ENCODE measurements around the gene POFUT1.

The POFUT1 gene

GRCh38 chr20:32206760-32207625, 687 bp upstream of the POFUT1 start:
- DNase-seq (ENCODE audit: low spot score), result peak; percentile 43

DNA sequence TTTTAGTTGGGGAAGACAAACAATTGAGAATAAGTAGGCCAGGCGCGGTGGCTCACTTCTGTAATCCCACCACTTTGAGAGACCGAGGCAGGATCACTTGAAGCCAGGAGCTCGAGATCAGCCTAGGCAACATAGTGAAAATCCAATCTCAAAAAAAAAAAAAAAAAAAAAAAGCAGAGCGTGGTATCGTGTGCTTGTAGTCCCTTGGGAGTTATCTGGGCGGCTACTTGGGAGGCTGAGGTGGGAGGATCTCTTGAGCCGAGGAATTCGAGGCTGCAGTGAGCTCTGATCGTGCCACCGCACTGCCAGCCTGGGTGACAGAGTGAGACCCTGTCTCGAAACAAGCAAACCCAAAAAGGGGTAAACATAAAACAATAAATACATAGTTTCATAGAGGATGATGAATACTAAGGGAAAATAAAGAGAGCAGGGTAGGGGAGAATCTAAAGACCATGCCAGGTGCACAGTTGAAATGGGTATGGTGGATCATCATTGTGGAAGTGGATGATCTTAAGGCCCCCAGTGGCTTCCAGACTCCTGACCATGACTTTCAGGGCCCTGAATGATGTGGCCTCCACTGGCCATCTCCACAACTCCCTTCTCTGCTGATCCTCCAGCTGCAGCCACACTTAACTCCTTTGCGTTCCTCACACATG, 947 bp downstream of the POFUT1 start:
- no peak for DNase-seq (ENCODE audit: low spot score)

- DNase-seq (ENCODE audit: low spot score), result no peak
Measured at GRCh38 chr20:32209850-32210605, 2.3 kb downstream of the POFUT1 start.

DNA sequence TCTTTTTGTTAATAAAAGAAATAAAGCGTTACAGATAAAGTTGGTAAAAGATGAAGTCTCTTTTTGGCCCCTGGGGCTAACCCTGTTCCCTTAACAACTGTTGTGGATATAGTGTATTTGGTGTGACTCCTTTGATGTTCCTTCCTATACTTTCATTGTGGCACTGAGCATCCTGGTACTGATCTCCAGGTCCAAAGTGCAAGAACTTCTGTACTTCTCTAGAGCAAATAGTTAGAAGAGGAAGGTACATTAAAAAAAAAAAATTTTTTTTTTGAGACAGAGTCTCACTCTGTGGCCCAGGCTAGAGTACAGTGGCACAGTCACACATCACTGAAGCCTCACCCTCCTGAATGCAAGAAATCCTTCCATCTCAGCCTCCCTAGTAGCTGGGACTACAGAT, 6.2 kb downstream of the POFUT1 start:
- no peak for DNase-seq (ENCODE audit: low spot score)

DNA sequence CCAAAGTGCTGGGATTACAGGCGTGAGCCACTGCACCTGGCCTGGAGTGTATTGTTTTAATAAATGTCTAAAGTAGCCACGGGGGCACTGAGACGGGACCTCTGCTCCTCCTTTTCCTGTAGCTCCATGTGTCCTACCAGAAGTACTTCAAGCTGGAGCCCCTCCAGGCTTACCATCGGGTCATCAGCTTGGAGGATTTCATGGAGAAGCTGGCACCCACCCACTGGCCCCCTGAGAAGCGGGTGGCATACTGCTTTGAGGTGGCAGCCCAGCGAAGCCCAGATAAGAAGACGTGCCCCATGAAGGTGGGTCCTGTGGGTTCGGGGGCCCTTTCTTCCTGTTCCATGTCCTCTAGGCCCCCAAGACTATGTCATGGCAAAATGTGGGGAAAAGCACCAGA, 7.5 kb downstream of the POFUT1 start:
- no peak for DNase-seq (ENCODE audit: low spot score)

GRCh38 chr20:32215729-32216128, 8.0 kb downstream of the POFUT1 start:
- DNase-seq (ENCODE audit: low spot score), result no peak

DNA sequence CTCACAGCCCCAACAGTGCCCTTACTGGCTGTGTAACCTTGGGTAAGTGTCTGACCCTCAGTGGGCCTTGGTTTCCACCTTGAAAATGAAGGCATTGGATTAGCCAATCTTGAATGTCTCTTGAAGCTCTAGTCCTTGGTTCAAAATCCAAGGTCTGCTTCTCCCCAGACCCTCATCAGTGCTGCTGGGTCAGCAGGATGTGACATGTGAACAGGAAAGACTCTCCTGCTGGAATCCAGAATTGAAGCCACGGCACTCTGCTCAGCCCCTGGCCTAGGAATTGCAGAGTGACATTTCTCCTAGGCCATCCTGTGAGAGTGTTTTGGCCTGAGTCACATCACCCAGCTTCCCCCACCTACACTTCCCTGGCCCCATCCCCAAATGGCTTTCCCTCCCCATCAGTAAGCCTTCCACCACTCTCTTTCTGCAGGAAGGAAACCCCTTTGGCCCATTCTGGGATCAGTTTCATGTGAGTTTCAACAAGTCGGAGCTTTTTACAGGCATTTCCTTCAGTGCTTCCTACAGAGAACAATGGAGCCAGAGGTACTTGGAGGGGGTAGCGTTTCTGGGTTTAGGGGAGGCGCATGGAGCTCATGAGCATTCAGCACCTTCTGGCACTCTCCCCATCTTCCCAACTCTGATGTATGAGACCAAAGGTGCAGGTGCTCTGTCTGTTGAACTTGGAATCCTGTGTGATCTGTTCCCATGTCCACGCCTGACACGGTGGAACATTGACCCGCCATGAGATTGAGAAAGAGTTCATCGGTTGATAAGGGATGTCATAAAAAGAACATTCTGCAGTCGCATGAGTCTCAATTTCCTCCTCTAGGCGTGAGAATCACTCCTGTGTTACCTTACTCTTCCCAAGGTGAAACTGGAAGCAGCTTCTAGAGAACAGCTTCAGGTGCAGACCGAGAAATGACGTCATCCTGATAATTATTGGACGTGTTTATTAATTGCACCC, 8.8 kb downstream of the POFUT1 start:
- DNase-seq (ENCODE audit: low spot score), result no peak

GRCh38 chr20:32218156-32218900, 10.6 kb downstream of the POFUT1 start:
- DNase-seq (ENCODE audit: low spot score), result no peak

DNA sequence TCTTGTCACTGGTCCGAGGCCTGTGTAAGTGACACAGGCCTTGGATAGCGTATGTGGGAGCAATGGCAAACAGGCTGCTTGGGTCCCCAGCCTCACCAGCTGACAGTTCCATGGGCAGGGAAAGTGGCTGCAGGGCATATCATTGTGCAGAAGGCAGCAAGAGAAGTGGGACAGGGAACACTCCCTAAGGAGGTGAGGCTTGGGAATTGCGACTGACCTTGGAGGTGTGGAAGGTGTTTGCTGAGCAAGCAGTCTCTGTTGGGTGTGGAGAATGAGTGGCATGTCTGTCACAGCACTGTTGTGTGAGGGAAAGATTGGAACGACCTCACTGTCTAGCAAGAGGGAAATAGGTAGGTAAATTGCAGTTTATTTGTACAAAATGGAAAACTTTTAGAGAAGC, 16.8 kb downstream of the POFUT1 start:
- DNase-seq (ENCODE audit: low spot score), result no peak

DNA sequence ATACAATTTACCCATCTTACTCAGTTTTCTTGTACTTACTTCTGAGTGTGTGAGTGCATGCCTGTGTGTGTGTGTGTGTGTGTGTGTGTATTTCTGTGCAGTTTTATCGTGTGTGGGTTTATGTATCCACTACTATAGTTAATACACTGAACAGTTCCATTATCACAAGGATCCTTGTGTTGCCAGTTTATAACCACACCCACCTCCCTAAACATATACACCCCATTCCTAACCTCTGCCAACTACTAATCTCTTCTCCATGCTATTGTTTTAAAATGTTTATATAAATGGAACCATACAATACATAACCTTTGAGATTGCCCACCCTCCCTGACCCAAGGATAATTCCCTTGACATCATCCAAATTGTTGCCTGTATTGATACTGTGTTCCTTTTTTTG, 18.7 kb downstream of the POFUT1 start:
- no peak for DNase-seq (ENCODE audit: low spot score)

DNA sequence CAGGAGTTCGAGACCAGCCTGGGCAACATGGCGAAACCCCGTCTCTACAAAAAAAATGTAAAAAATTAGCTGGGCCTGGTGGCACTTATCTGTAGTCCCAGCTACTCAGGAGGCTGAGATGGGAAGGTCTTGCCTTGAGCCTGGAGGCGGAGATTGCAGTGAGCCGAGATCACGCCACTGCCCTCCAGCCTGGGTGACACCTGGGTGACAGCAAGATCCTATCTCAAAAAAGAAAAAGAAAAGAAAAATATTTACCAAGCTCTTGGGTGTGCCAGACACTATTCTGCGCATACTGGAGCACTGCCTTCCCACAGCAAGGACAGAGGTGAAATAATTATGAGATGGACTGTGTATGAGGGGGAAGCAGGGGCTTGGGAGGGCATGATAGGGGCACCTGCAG, 19.6 kb downstream of the POFUT1 start:
- DNase-seq (ENCODE audit: low spot score), result no peak

- no peak for DNase-seq (ENCODE audit: low spot score)
Measured at GRCh38 chr20:32227744-32228688, 20.3 kb downstream of the POFUT1 start.

DNA sequence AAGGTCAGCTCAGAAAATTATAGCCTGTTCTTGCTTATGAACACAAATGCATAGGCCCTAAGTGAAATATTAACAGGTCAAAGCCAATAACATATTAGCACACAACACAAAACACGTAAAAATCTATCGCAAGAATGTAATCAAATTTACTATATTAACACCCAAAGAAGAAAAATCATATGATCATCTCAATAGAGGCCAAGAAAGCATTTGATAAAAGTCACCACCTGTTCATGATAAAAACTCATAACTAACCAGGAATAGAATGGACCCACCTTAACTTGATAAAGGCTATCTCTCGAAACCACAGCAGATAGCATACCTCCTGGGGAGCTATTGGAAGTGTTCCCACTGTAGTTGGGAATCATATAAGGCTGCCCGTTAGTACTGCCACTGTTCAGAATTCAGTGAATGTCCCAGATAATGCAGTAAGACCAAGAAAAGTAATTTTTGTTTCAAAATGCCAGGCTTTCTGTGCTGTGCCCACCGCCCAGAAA, 21.6 kb downstream of the POFUT1 start:
- DNase-seq (ENCODE audit: low spot score), result no peak

DNA sequence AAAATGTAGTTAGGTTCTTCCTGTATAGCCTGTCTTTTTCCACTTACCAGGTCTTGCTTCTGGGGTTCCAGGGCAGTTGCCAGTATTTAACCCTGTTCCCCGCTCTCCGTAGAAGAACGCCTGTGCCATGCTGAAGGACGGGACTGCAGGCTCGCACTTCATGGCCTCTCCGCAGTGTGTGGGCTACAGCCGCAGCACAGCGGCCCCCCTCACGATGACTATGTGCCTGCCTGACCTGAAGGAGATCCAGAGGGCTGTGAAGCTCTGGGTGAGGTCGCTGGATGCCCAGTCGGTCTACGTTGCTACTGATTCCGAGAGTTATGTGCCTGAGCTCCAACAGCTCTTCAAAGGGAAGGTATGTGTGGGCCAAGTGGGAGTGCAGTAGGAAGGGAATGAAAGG, 23.0 kb downstream of the POFUT1 start:
- DNase-seq (ENCODE audit: low spot score), result no peak

GRCh38 chr20:32231245-32231644, 23.6 kb downstream of the POFUT1 start:
- DNase-seq (ENCODE audit: low spot score), result no peak

- DNase-seq (ENCODE audit: low spot score), result no peak
Measured at GRCh38 chr20:32231847-32232246, 24.2 kb downstream of the POFUT1 start.

DNA sequence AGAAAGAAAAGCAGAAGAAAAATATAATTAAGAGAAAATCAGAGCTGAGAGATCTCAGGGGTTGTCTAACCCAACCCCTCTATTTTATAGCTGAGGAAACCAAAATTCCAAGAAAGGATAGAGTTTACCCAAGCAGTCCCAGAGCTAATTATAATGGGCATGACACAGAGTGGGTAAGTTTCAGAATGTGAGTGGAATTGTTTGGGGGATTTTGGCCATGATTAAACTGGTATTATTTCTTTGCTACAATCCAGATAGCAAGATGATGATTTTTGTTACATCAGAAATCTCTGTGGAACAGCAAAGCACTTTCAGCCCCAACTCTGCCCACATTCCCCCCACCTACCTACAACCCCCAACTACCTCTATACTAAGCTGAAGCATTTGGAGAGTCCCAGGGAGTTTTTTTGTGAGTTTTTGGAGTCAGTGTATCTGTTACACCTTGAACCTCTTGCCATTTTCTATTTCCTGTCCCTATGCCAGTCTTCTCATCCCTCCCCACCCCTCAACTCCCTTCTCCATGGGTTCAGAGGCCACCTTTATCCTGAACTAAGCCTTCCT, 24.7 kb downstream of the POFUT1 start:
- no peak for DNase-seq (ENCODE audit: low spot score)

DNA sequence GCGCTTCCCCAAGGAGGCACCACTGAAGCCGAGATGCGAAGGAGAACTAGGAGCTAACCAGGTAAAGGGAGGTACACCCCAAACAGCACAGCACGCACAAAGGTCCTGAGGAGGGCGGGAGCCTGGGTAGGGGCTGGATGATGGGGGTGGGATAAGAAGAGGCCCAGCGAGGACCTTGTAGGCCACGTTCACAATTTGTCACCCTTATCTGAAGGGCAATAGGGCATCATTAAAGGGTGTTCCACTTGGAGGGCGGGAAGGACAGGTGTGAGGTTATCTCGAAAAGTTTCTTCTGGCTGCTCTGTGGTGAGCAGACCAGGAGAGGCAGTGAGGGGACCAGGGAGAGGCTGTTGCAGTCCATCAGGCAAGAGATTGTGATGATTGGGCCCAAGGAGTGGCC, 25.6 kb downstream of the POFUT1 start:
- DNase-seq (ENCODE audit: low spot score), result no peak

DNA sequence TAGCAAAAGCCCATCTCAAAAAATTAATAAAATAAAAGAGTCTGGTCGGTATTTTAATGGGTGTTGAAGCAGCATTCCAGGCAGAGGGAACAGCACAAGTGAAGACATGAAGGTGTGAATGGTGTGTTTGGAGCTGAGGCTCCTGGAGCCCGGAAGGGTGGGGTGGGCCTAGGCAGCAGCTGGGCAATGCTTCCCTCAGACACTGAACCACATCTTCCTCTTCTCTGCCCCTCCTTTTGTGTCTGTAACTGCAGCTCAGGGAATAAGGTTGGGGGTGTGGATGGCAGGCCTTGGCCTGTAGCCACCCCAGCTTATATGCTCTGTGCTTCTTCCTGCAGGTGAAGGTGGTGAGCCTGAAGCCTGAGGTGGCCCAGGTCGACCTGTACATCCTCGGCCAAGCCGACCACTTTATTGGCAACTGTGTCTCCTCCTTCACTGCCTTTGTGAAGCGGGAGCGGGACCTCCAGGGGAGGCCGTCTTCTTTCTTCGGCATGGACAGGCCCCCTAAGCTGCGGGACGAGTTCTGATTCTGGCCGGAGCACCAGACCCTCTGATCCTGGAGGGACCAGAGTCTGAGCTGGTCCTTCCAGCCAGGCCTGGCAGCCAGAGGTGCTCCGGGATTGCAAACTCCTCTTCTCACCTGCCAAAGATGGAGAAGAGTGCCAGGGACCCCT, 26.6 kb downstream of the POFUT1 start:
- DNase-seq (ENCODE audit: low spot score), result no peak
